A549 (cell line): ENCODE results near the gene CTDSPL.

ENCODE experiments used
- CEBPB ChIP-seq, 2 experiments: fragments of >200 bp in 1 of 2; sonication (Bioruptor Twin) in 1 of 2; formaldehyde crosslinking in 1 of 2; IDR thresholded peaks; 2 replicates each; pipeline ENCODE4 v1.6.1; 2012 to 2016
- CTCF ChIP-seq: fragments of >200 bp; sonication (Bioruptor Twin); formaldehyde crosslinking; IDR thresholded peaks from 3 replicates; pipeline ENCODE4 v1.5.1; 2016
- ESRRA ChIP-seq: fragments of 150-350 bp; IDR thresholded peaks from 2 replicates; pipeline ENCODE4 v1.6.1; 2014; ENCODE audit warnings: mild to moderate bottlenecking, low read length, borderline replicate concordance
- HES2 ChIP-seq: fragments of >200 bp; sonication (Bioruptor Twin); formaldehyde crosslinking; IDR thresholded peaks from 2 replicates; pipeline ENCODE4 v1.6.1; 2016
- HOXA7 ChIP-seq: fragments of 250-450 bp; sonication (Bioruptor Pico); IDR thresholded peaks from 2 replicates; pipeline ENCODE4 v1.5.0; 2020; ENCODE audit warnings: mild to moderate bottlenecking, moderate library complexity
- JUNB ChIP-seq: fragments of >200 bp; sonication (Bioruptor Twin); formaldehyde crosslinking; IDR thresholded peaks from 2 replicates; pipeline ENCODE4 v1.6.1; 2016
- KDM5A ChIP-seq: fragments of 200-600 bp; sonication (generic); IDR thresholded peaks from 2 replicates; pipeline ENCODE4 v1.6.1; 2016; ENCODE audit warnings: antibody characterized with exemption, mild to moderate bottlenecking
- MAFK ChIP-seq: fragments of 450-650 bp; IDR thresholded peaks from 2 replicates; pipeline ENCODE4 v1.6.1; 2014; ENCODE audit not compliant: partially characterized antibody
- RAD21 ChIP-seq, 2 experiments: fragments of >200 bp in 1 of 2; sonication (Bioruptor Twin) in 1 of 2; formaldehyde crosslinking in 1 of 2; IDR thresholded peaks in 1 of 2; conservative IDR thresholded peaks in 1 of 2; 2 replicates in 1 of 2; 3 replicates in 1 of 2; pipeline ENCODE4 v1.6.1; 2012 to 2018; ENCODE audit warnings: inconsistent platforms in 1 of 2
- RCOR1 ChIP-seq: fragments of 150-350 bp; IDR thresholded peaks from 2 replicates; pipeline ENCODE4 v1.6.1; 2014; ENCODE audit warnings: antibody characterized with exemption, low read length, low read depth
- RNF2 ChIP-seq: fragments of 200-600 bp; sonication (generic); IDR thresholded peaks from 2 replicates; pipeline ENCODE4 v1.6.1; 2016; ENCODE audit warnings: low read depth, mild to moderate bottlenecking, antibody characterized with exemption, moderate library complexity, borderline replicate concordance
- TF ChIP-seq, protein P1 (sequence below): fragments of 150-350 bp; IDR thresholded peaks from 2 replicates; pipeline ENCODE4 v1.6.1; 2014; ENCODE audit warnings: low read depth, mild to moderate bottlenecking, low read length
- TF ChIP-seq, protein P2 (sequence below): fragments of 200-600 bp; sonication (generic); IDR thresholded peaks from 2 replicates; pipeline ENCODE4 v1.6.1; 2016; ENCODE audit warnings: antibody characterized with exemption, mild to moderate bottlenecking, moderate library complexity
- TF ChIP-seq, protein P3 (sequence below): fragments of 450-650 bp; IDR thresholded peaks from 2 replicates; pipeline ENCODE4 v1.6.1; 2014; ENCODE audit warnings: antibody characterized with exemption

- TF ChIP-seq HES2, result no peak
- no peak for TF ChIP-seq CTCF
- no peak for TF ChIP-seq ESRRA
- no peak for TF ChIP-seq RAD21 (conservative IDR thresholded peaks at IDR 0.05 in 1 of 2, IDR thresholded peaks at IDR 0.05 in 1 of 2)
- no peak for TF ChIP-seq JUNB
- TF ChIP-seq KDM5A, result no peak
- TF ChIP-seq, protein P1, sequence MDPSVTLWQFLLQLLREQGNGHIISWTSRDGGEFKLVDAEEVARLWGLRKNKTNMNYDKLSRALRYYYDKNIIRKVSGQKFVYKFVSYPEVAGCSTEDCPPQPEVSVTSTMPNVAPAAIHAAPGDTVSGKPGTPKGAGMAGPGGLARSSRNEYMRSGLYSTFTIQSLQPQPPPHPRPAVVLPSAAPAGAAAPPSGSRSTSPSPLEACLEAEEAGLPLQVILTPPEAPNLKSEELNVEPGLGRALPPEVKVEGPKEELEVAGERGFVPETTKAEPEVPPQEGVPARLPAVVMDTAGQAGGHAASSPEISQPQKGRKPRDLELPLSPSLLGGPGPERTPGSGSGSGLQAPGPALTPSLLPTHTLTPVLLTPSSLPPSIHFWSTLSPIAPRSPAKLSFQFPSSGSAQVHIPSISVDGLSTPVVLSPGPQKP, result no peak
- no peak for TF ChIP-seq RNF2
- TF ChIP-seq MAFK, result no peak
- TF ChIP-seq, protein P2, sequence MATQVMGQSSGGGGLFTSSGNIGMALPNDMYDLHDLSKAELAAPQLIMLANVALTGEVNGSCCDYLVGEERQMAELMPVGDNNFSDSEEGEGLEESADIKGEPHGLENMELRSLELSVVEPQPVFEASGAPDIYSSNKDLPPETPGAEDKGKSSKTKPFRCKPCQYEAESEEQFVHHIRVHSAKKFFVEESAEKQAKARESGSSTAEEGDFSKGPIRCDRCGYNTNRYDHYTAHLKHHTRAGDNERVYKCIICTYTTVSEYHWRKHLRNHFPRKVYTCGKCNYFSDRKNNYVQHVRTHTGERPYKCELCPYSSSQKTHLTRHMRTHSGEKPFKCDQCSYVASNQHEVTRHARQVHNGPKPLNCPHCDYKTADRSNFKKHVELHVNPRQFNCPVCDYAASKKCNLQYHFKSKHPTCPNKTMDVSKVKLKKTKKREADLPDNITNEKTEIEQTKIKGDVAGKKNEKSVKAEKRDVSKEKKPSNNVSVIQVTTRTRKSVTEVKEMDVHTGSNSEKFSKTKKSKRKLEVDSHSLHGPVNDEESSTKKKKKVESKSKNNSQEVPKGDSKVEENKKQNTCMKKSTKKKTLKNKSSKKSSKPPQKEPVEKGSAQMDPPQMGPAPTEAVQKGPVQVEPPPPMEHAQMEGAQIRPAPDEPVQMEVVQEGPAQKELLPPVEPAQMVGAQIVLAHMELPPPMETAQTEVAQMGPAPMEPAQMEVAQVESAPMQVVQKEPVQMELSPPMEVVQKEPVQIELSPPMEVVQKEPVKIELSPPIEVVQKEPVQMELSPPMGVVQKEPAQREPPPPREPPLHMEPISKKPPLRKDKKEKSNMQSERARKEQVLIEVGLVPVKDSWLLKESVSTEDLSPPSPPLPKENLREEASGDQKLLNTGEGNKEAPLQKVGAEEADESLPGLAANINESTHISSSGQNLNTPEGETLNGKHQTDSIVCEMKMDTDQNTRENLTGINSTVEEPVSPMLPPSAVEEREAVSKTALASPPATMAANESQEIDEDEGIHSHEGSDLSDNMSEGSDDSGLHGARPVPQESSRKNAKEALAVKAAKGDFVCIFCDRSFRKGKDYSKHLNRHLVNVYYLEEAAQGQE, result no peak
- no peak for TF ChIP-seq HOXA7 (CRISPR knock-in tag)
- no peak for TF ChIP-seq CEBPB (IDR thresholded peaks at IDR 0.05)
- TF ChIP-seq, protein P3, sequence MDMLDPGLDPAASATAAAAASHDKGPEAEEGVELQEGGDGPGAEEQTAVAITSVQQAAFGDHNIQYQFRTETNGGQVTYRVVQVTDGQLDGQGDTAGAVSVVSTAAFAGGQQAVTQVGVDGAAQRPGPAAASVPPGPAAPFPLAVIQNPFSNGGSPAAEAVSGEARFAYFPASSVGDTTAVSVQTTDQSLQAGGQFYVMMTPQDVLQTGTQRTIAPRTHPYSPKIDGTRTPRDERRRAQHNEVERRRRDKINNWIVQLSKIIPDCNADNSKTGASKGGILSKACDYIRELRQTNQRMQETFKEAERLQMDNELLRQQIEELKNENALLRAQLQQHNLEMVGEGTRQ, result no peak
- no peak for TF ChIP-seq RCOR1
Observed at GRCh38 chr3:37981348-37981664, 119.6 kb downstream of the CTDSPL start.
